ENCODE results near the gene NSG1. TPM values are rescaled to one million over a fixed set of nuclear protein-coding genes. Genes with fewer than 3 reads are reported as not detected.

NSG1 gene
- total and polyA plus RNA-seq, 9 of the 15 experiments (the other 6 are each of a cell fraction or from before 2014, with no cell fraction given) = not detected

DNA sequence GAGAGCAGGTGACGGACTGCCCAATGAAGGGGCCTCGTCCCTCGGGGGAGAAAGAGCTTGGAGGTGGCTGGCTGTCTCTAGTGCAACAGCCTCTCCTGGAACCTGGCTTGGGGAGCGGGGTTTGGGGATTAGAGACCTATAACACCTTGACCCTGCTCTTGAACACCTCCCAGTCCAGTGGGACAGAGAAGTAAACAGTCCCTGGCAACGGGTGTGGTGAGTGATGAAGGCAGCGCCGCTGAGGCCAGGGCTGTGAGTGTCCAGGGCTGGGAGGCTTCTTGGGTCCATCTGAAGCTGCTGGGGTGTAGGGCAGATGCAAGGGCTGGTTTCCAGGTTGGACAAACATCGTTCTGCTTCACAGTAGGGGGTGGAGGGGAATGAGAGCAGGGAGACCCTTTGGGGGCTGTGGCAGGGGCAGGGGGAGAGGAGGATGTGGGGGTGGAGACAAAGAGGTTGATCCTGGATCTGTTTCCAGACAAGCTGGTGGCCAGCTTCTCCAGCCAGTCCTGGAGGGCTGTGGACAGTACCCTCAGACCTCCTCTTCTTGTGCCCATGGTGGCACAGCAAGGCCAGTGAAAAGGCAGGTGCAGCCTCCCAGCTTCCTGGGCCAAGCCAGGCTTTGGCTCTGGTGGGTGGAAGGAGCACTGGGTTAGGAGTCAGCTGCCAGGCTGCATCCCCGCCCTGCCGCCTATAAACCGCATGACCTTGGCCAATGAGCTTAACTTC is 3.8 kb downstream of the NSG1 start (continued):
- TF ChIP-seq, protein P1, sequence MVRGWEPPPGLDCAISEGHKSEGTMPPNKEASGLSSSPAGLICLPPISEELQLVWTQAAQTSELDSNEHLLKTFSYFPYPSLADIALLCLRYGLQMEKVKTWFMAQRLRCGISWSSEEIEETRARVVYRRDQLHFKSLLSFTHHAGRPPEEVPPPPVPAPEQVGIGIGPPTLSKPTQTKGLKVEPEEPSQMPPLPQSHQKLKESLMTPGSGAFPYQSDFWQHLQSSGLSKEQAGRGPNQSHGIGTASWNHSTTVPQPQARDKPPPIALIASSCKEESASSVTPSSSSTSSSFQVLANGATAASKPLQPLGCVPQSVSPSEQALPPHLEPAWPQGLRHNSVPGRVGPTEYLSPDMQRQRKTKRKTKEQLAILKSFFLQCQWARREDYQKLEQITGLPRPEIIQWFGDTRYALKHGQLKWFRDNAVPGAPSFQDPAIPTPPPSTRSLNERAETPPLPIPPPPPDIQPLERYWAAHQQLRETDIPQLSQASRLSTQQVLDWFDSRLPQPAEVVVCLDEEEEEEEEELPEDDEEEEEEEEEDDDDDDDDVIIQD (CRISPR knock-in tag; IDR thresholded peaks at IDR 0.05) = no peak
- TF ChIP-seq NR4A1 (CRISPR knock-in tag; IDR thresholded peaks at IDR 0.05) (no peak), NR4A1 (tag; IDR thresholded peaks at IDR 0.05) (no peak), TGIF2 (CRISPR knock-in tag; IDR thresholded peaks at IDR 0.05) (no peak), KDM5B (IDR thresholded peaks at IDR 0.05; ENCODE audit: insufficient replicate concordance, low read depth, low read length) (no peak), CBX2 (IDR thresholded peaks at IDR 0.05; ENCODE audit: insufficient read depth, low read length, poor library complexity, severe bottlenecking) (no peak), KAT2B (IDR thresholded peaks at IDR 0.05; ENCODE audit: low read depth, low read length) (no peak)
- TF ChIP-seq, protein P2, sequence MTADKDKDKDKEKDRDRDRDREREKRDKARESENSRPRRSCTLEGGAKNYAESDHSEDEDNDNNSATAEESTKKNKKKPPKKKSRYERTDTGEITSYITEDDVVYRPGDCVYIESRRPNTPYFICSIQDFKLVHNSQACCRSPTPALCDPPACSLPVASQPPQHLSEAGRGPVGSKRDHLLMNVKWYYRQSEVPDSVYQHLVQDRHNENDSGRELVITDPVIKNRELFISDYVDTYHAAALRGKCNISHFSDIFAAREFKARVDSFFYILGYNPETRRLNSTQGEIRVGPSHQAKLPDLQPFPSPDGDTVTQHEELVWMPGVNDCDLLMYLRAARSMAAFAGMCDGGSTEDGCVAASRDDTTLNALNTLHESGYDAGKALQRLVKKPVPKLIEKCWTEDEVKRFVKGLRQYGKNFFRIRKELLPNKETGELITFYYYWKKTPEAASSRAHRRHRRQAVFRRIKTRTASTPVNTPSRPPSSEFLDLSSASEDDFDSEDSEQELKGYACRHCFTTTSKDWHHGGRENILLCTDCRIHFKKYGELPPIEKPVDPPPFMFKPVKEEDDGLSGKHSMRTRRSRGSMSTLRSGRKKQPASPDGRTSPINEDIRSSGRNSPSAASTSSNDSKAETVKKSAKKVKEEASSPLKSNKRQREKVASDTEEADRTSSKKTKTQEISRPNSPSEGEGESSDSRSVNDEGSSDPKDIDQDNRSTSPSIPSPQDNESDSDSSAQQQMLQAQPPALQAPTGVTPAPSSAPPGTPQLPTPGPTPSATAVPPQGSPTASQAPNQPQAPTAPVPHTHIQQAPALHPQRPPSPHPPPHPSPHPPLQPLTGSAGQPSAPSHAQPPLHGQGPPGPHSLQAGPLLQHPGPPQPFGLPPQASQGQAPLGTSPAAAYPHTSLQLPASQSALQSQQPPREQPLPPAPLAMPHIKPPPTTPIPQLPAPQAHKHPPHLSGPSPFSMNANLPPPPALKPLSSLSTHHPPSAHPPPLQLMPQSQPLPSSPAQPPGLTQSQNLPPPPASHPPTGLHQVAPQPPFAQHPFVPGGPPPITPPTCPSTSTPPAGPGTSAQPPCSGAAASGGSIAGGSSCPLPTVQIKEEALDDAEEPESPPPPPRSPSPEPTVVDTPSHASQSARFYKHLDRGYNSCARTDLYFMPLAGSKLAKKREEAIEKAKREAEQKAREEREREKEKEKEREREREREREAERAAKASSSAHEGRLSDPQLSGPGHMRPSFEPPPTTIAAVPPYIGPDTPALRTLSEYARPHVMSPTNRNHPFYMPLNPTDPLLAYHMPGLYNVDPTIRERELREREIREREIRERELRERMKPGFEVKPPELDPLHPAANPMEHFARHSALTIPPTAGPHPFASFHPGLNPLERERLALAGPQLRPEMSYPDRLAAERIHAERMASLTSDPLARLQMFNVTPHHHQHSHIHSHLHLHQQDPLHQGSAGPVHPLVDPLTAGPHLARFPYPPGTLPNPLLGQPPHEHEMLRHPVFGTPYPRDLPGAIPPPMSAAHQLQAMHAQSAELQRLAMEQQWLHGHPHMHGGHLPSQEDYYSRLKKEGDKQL (CRISPR knock-in tag; IDR thresholded peaks at IDR 0.05; ENCODE audit: borderline replicate concordance) = no peak
- TF ChIP-seq, protein P3, sequence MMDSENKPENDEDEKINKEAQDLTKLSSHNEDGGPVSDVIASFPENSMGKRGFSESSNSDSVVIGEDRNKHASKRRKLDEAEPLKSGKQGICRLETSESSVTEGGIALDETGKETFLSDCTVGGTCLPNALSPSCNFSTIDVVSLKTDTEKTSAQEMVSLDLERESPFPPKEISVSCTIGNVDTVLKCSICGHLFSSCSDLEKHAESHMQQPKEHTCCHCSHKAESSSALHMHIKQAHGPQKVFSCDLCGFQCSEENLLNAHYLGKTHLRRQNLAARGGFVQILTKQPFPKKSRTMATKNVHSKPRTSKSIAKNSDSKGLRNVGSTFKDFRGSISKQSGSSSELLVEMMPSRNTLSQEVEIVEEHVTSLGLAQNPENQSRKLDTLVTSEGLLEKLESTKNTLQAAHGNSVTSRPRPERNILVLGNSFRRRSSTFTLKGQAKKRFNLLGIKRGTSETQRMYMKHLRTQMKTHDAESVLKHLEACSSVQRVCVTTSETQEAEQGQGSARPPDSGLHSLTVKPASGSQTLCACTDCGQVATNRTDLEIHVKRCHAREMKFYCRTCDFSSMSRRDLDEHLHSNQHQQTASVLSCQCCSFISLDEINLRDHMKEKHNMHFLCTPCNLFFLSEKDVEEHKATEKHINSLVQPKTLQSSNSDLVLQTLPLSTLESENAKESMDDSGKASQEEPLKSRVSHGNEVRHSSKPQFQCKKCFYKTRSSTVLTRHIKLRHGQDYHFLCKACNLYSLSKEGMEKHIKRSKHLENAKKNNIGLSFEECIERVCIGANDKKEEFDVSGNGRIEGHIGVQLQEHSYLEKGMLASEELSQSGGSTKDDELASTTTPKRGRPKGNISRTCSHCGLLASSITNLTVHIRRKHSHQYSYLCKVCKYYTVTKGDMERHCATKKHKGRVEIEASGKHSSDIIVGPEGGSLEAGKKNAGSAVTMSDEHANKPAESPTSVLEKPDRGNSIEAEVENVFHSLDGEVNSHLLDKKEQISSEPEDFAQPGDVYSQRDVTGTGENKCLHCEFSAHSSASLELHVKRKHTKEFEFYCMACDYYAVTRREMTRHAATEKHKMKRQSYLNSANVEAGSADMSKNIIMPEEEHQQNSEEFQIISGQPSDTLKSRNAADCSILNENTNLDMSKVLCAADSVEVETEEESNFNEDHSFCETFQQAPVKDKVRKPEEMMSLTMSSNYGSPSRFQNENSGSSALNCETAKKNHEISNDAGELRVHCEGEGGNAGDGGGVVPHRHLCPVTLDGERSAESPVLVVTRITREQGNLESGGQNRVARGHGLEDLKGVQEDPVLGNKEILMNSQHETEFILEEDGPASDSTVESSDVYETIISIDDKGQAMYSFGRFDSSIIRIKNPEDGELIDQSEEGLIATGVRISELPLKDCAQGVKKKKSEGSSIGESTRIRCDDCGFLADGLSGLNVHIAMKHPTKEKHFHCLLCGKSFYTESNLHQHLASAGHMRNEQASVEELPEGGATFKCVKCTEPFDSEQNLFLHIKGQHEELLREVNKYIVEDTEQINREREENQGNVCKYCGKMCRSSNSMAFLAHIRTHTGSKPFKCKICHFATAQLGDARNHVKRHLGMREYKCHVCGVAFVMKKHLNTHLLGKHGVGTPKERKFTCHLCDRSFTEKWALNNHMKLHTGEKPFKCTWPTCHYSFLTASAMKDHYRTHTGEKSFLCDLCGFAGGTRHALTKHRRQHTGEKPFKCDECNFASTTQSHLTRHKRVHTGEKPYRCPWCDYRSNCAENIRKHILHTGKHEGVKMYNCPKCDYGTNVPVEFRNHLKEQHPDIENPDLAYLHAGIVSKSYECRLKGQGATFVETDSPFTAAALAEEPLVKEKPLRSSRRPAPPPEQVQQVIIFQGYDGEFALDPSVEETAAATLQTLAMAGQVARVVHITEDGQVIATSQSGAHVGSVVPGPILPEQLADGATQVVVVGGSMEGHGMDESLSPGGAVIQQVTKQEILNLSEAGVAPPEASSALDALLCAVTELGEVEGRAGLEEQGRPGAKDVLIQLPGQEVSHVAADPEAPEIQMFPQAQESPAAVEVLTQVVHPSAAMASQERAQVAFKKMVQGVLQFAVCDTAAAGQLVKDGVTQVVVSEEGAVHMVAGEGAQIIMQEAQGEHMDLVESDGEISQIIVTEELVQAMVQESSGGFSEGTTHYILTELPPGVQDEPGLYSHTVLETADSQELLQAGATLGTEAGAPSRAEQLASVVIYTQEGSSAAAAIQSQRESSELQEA (IDR thresholded peaks at IDR 0.05; ENCODE audit: low read depth) = no peak
